Gastrocnemius medialis (tissue), 4 donors: ENCODE measurements around the gene WNT7B. TPM values are rescaled to one million over a fixed set of nuclear protein-coding genes. Genes with fewer than 3 reads are reported as not detected.

Source experiments
- ATAC-seq, 2 donors: fragments of 150-250 bp; one replicate each; pipeline ENCODE4 v1.9.1; 2016
- DNase-seq, 2 donors: peaks; one replicate each; pipeline ENCODE4 v3.0.0-alpha.2; 2019
- H3K27ac ChIP-seq, 4 donors: fragments of 200-600 bp; sonication (generic); 1 replicate in 1 of 4; 2 replicates in 3 of 4; pipeline ENCODE4 v1.5.1; 2016 to 2018; ENCODE audit warnings: mild to moderate bottlenecking in 2 of 4, moderate library complexity in 1 of 4
- H3K27me3 ChIP-seq, 3 donors: fragments of 200-600 bp; sonication (generic) in 2 of 3; 1 replicate in 1 of 3; 2 replicates in 2 of 3; pipeline versions ENCODE4 v1.5.1 to v1.6.0; 2016 to 2019; ENCODE audit warnings: mild to moderate bottlenecking in 1 of 3, moderate library complexity in 1 of 3
- H3K36me3 ChIP-seq, 2 donors: fragments of 200-600 bp; sonication (generic) in 1 of 2; one replicate each; pipeline ENCODE4 v1.5.1; 2017 to 2018
- H3K4me1 ChIP-seq, 2 donors: fragments of 200-600 bp; sonication (generic) in 1 of 2; one replicate each; pipeline ENCODE4 v1.5.1; 2016 to 2017; ENCODE audit warnings: mild to moderate bottlenecking in 2 of 2
- H3K4me3 ChIP-seq, 4 donors: fragments of 200-600 bp; sonication (generic) in 3 of 4; 1 replicate in 1 of 4; 2 replicates in 3 of 4; pipeline ENCODE4 v1.5.1; 2016 to 2019; ENCODE audit warnings: mild to moderate bottlenecking in 2 of 4
- H3K9me3 ChIP-seq, 3 donors: fragments of 200-600 bp; sonication (generic) in 2 of 3; 1 replicate in 1 of 3; 2 replicates in 2 of 3; pipeline ENCODE4 v1.5.1; 2016 to 2019
- CTCF ChIP-seq, 5 experiments: fragments of 450-650 bp in 3 of 5; fragments of 200-600 bp in 2 of 5; sonication (generic) in 2 of 5; IDR thresholded peaks in 4 of 5; conservative IDR thresholded peaks in 1 of 5; 1 replicate in 4 of 5; 2 replicates in 1 of 5; pipeline ENCODE4 v1.5.1; 2016 to 2019; ENCODE audit warnings: antibody characterized with exemption in 5 of 5, mild to moderate bottlenecking in 3 of 5, moderate library complexity in 3 of 5
- POLR2A ChIP-seq, 2 donors: fragments of 450-650 bp; IDR thresholded peaks; one replicate each; pipeline ENCODE4 v1.6.1; 2017; ENCODE audit warnings: antibody characterized with exemption in 2 of 2, mild to moderate bottlenecking in 2 of 2, moderate library complexity in 2 of 2
- in situ Hi-C, 4 donors: fragments of 200-750 bp; cut with MboI; loops; one replicate each; pipeline versions ENCODE4 v1.15.0 to v1.8.0; 2017; ENCODE audit warnings: low sequenced_read_pairs in 4 of 4
- intact Hi-C: fragments of 100-400 bp; cut with DNase I; formaldehyde crosslinking; loops from one replicate; pipeline ENCODE4 v1.15.1; 2023; ENCODE audit warnings: low total_unique reads
- total RNA-seq, 4 donors: library from RNA; depleted of rRNA; stranded (reverse); fragments of >200 nt; gene quantifications; one replicate each; pipeline versions ENCODE4 v1.1.0 to v1.2.3, GENCODE V29; 2016

Gene WNT7B
- total RNA-seq, 4 donors from 2014 or later, result not detected

GRCh38 chr22:45972091-45972888 is 4.7 kb downstream of the WNT7B start:
- Histone ChIP-seq H3K4me1 (peaks cover 5 to 15% of the 10 kb centered on the region in 2 donors), H3K9me3 (no peaks in the 10 kb centered on the region), H3K4me3 (no peak overlapping the region), H3K36me3 (no peaks in the 10 kb centered on the region), H3K27me3 (peaks cover 75 to 86% (median 77%) of the 10 kb centered on the region in 3 donors), H3K27ac (no peak overlapping the region)
- TF ChIP-seq CTCF (IDR thresholded peaks at IDR 0.05 in 4 of 5, conservative IDR thresholded peaks at IDR 0.05 in 1 of 5), result no peak
- TF ChIP-seq POLR2A (IDR thresholded peaks at IDR 0.05), result no peak
- DNase-seq (no peak), ATAC-seq (no peak)
- intact Hi-C loops (no loop called here), in situ Hi-C loops (no loop called here)

GRCh38 chr22:45971408-45972028 is 5.4 kb downstream of the WNT7B start:
- intact Hi-C loops, result no loop called here
- H3K36me3 ChIP-seq, result no peaks in the 10 kb centered on the region
- peaks cover 71 to 81% (median 73%) of the 10 kb centered on the region in 3 donors for H3K27me3 ChIP-seq
- H3K4me1 ChIP-seq, result peaks cover 5 to 14% of the 10 kb centered on the region in 2 donors
- in situ Hi-C loops, result no loop called here
- H3K27ac ChIP-seq, result no peak overlapping the region
- no peak for ATAC-seq
- H3K9me3 ChIP-seq, result no peaks in the 10 kb centered on the region
- DNase-seq, result no peak
- peak overlapping the region in 3 of 4 donors; percentile 22 to 44 (median 36) for H3K4me3 ChIP-seq
- TF ChIP-seq POLR2A (IDR thresholded peaks at IDR 0.05) (no peak), CTCF (IDR thresholded peaks at IDR 0.05 in 4 of 5, conservative IDR thresholded peaks at IDR 0.05 in 1 of 5) (no peak)

GRCh38 chr22:45970705-45971407 is 6.1 kb downstream of the WNT7B start:
- in situ Hi-C loops, result no loop called here
- Histone ChIP-seq H3K4me1 (peaks cover 5 to 12% of the 10 kb centered on the region in 2 donors), H3K36me3 (no peaks in the 10 kb centered on the region), H3K9me3 (no peaks in the 10 kb centered on the region), H3K27ac (no peak overlapping the region), H3K4me3 (peak overlapping the region in 3 of 4 donors; percentile 22 to 44 (median 36)), H3K27me3 (peaks cover 70 to 78% (median 71%) of the 10 kb centered on the region in 3 donors)
- ATAC-seq (no peak), DNase-seq (no peak)
- no peak for TF ChIP-seq CTCF (IDR thresholded peaks at IDR 0.05 in 4 of 5, conservative IDR thresholded peaks at IDR 0.05 in 1 of 5)
- TF ChIP-seq POLR2A (IDR thresholded peaks at IDR 0.05), result no peak
- intact Hi-C loops, result no loop called here

- no peak overlapping the region for H3K4me3 ChIP-seq
- no peak for ATAC-seq
- peaks cover 5 to 12% of the 10 kb centered on the region in 2 donors for H3K4me1 ChIP-seq
- H3K36me3 ChIP-seq, result no peaks in the 10 kb centered on the region
- H3K27me3 ChIP-seq, result peaks cover 64 to 72% (median 66%) of the 10 kb centered on the region in 3 donors
- TF ChIP-seq CTCF (IDR thresholded peaks at IDR 0.05 in 4 of 5, conservative IDR thresholded peaks at IDR 0.05 in 1 of 5) (no peak), POLR2A (IDR thresholded peaks at IDR 0.05) (no peak)
- in situ Hi-C loops, result no loop called here
- H3K27ac ChIP-seq, result no peak overlapping the region
- intact Hi-C loops, result no loop called here
- DNase-seq, result no peak
- H3K9me3 ChIP-seq, result no peaks in the 10 kb centered on the region
Measured at GRCh38 chr22:45969801-45970470, 7.0 kb downstream of the WNT7B start.
